Measurements from ENCODE around the gene ARL16. TPM values are rescaled to one million over a fixed set of nuclear protein-coding genes. Genes with fewer than 3 reads are reported as not detected.

Gene ARL16
- polyA plus RNA-seq, 1 donor (not counting 4 experiments of a cell fraction or from before 2014, with no cell fraction given): 48.7 TPM

DNA sequence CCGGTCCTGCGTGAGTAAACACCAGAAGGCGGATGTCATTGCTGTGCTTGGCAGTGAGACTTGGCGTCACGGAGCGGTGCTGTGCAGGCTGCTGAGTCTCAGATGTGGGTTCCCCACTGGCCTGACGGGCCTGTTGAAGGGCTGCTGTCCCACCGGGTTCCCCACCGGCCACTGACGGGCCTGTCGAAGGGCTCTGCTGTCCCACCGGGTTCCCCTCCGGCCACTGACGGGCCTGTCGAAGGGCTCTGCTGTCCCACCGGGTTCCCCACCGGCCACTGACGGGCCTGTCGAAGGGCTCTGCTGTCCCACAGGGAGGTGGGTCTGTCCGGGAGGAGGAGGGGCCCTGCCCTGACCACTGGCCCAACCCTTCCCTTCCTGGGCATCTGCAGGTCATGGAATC, 3.0 kb upstream of the ARL16 start:
- no peak for TF ChIP-seq EZH2 (IDR thresholded peaks at IDR 0.05; ENCODE audit: low read length)
- TF ChIP-seq, protein P1, sequence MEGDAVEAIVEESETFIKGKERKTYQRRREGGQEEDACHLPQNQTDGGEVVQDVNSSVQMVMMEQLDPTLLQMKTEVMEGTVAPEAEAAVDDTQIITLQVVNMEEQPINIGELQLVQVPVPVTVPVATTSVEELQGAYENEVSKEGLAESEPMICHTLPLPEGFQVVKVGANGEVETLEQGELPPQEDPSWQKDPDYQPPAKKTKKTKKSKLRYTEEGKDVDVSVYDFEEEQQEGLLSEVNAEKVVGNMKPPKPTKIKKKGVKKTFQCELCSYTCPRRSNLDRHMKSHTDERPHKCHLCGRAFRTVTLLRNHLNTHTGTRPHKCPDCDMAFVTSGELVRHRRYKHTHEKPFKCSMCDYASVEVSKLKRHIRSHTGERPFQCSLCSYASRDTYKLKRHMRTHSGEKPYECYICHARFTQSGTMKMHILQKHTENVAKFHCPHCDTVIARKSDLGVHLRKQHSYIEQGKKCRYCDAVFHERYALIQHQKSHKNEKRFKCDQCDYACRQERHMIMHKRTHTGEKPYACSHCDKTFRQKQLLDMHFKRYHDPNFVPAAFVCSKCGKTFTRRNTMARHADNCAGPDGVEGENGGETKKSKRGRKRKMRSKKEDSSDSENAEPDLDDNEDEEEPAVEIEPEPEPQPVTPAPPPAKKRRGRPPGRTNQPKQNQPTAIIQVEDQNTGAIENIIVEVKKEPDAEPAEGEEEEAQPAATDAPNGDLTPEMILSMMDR (optimal IDR thresholded peaks at IDR 0.05 in 1 of 3, IDR thresholded peaks at IDR 0.05 in 1 of 3, conservative IDR thresholded peaks at IDR 0.05 in 1 of 3; ENCODE audit: extremely low read depth in 1 of 3, insufficient read depth in 2 of 3, low read length in 3 of 3): no peak
- dilution Hi-C loops (cut with MboI; ENCODE audit: extremely low pct_ligation_motif_present, low sequenced_read_pairs): no loop called here
- H3K36me3 ChIP-seq (ENCODE audit: control insufficient read depth in 2 of 2, extremely low read depth in 1 of 2, insufficient read depth in 2 of 2, low read length in 2 of 2): peaks cover 48 to 51% of the 10 kb centered on the region in 2 experiments
- peaks cover 86% of the 10 kb centered on the region for H3K79me2 ChIP-seq (ENCODE audit: control insufficient read depth, insufficient read depth, low read length)
- H3K4me3 ChIP-seq (ENCODE audit: control insufficient read depth in 2 of 3, extremely low read depth in 1 of 3, insufficient read depth in 2 of 3, low read depth in 1 of 3, low read length in 3 of 3): no peak overlapping the region
- no peak overlapping the region for H3K4me2 ChIP-seq (ENCODE audit: control insufficient read depth, extremely low read depth, insufficient read depth, low read depth, low read length)
- H3K4me1 ChIP-seq (ENCODE audit: control insufficient read depth, extremely low read depth, insufficient read depth, low read length): peaks cover 32% of the 10 kb centered on the region
- H4K20me1 ChIP-seq (ENCODE audit: control insufficient read depth, extremely low read depth, insufficient read depth, low read length): peaks cover 25% of the 10 kb centered on the region
- H2AFZ ChIP-seq (ENCODE audit: control insufficient read depth, low read length): no peak overlapping the region
- no peak for DNase-seq (ENCODE audit: low read depth, low spot score)
- H3K27me3 ChIP-seq (ENCODE audit: control insufficient read depth, extremely low read depth, insufficient read depth, low read length): no peaks in the 10 kb centered on the region
- FAIRE-seq: no peak
- H3K9me1 ChIP-seq (ENCODE audit: control insufficient read depth, extremely low read depth, insufficient read depth, low read length): no peaks in the 10 kb centered on the region
- H3K27ac ChIP-seq (ENCODE audit: control insufficient read depth, insufficient read depth, low read length): no peak overlapping the region
- no peak overlapping the region for H3K9ac ChIP-seq (ENCODE audit: control insufficient read depth, extremely low read depth, insufficient read depth, low read length)
- no peaks in the 10 kb centered on the region for H3K9me3 ChIP-seq (ENCODE audit: control insufficient read depth, low read depth, low read length)

DNA sequence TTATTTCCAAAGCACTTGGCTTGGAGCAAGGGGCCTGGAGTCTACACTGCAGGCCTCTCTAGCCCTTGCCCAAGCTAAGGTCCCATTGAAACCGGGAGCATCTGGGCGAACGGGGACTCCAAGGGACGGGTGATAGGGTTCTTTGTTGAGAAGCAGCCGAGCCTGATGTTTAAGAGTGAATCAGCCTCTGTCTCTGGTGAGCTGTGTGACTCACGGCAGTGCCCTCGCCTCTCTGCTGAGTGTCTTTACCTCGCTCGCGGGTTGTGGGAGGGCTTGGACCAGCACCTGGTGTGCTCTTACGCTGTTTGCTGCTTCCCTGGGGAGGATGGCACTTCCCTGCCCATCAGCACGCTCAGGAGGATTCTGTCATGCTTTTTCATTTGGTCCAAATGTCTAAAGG, 1.5 kb upstream of the ARL16 start:
- H3K4me2 ChIP-seq (ENCODE audit: control insufficient read depth, extremely low read depth, insufficient read depth, low read depth, low read length): peak overlapping the region; percentile 93
- H3K27me3 ChIP-seq (ENCODE audit: control insufficient read depth, extremely low read depth, insufficient read depth, low read length): no peaks in the 10 kb centered on the region
- TF ChIP-seq, protein P1 (optimal IDR thresholded peaks at IDR 0.05 in 1 of 3, IDR thresholded peaks at IDR 0.05 in 1 of 3, conservative IDR thresholded peaks at IDR 0.05 in 1 of 3; ENCODE audit: extremely low read depth in 1 of 3, insufficient read depth in 2 of 3, low read length in 3 of 3): no peak
- TF ChIP-seq EZH2 (IDR thresholded peaks at IDR 0.05; ENCODE audit: low read length): no peak
- DNase-seq (ENCODE audit: low read depth, low spot score) (peak; percentile 54), FAIRE-seq (peak; percentile 78)
- H3K36me3 ChIP-seq (ENCODE audit: control insufficient read depth in 2 of 2, extremely low read depth in 1 of 2, insufficient read depth in 2 of 2, low read length in 2 of 2): peaks cover 44 to 46% of the 10 kb centered on the region in 2 experiments
- H3K27ac ChIP-seq (ENCODE audit: control insufficient read depth, insufficient read depth, low read length): peak overlapping the region; percentile 93
- H3K9ac ChIP-seq (ENCODE audit: control insufficient read depth, extremely low read depth, insufficient read depth, low read length): peak overlapping the region; percentile 83
- H3K9me3 ChIP-seq (ENCODE audit: control insufficient read depth, low read depth, low read length): no peaks in the 10 kb centered on the region
- peak overlapping the region; percentile 77 to 99 (median 89) for H3K4me3 ChIP-seq (ENCODE audit: control insufficient read depth in 2 of 3, extremely low read depth in 1 of 3, insufficient read depth in 2 of 3, low read depth in 1 of 3, low read length in 3 of 3)
- H3K4me1 ChIP-seq (ENCODE audit: control insufficient read depth, extremely low read depth, insufficient read depth, low read length): peaks cover 32% of the 10 kb centered on the region
- no peaks in the 10 kb centered on the region for H3K9me1 ChIP-seq (ENCODE audit: control insufficient read depth, extremely low read depth, insufficient read depth, low read length)
- dilution Hi-C loops (cut with MboI; ENCODE audit: extremely low pct_ligation_motif_present, low sequenced_read_pairs): no loop called here
- no peak overlapping the region for H2AFZ ChIP-seq (ENCODE audit: control insufficient read depth, low read length)
- H4K20me1 ChIP-seq (ENCODE audit: control insufficient read depth, extremely low read depth, insufficient read depth, low read length): peaks cover 22% of the 10 kb centered on the region
- H3K79me2 ChIP-seq (ENCODE audit: control insufficient read depth, insufficient read depth, low read length): peaks cover 77% of the 10 kb centered on the region

Data from keratinocyte (primary cell).